Esophagus muscularis mucosa (tissue), 4 donors: ENCODE results near the gene CRISP1. TPM values are rescaled to one million over a fixed set of nuclear protein-coding genes. Genes with fewer than 3 reads are reported as not detected.

ENCODE experiments used
- DNase-seq: peaks from one replicate; pipeline ENCODE4 v3.0.0-alpha.2; 2017; ENCODE audit errors: extremely low spot score
- H3K27ac ChIP-seq, 4 donors: fragments of 200-600 bp; sonication (generic); replicated peaks in 1 of 4; 1 replicate in 3 of 4; 2 replicates in 1 of 4; pipeline ENCODE4 v1.5.1; 2016 to 2019; ENCODE audit warnings: mild to moderate bottlenecking in 1 of 4
- H3K27me3 ChIP-seq, 4 donors: fragments of 200-600 bp; sonication (generic); one replicate each; pipeline versions ENCODE4 v1.5.1 to v1.6.0; 2016 to 2019
- H3K36me3 ChIP-seq, 4 donors: fragments of 200-600 bp; sonication (generic); one replicate each; pipeline ENCODE4 v1.5.1; 2016 to 2019
- H3K4me1 ChIP-seq, 4 donors: fragments of 200-600 bp; sonication (generic); one replicate each; pipeline ENCODE4 v1.5.1; 2016 to 2019
- H3K4me3 ChIP-seq, 4 donors: fragments of 200-600 bp; sonication (generic); 1 replicate in 2 of 4; 2 replicates in 2 of 4; pipeline ENCODE4 v1.5.1; 2016 to 2019; ENCODE audit warnings: mild to moderate bottlenecking in 4 of 4, moderate library complexity in 1 of 4
- H3K9me3 ChIP-seq, 4 donors: fragments of 200-600 bp; sonication (generic); 1 replicate in 3 of 4; 2 replicates in 1 of 4; pipeline ENCODE4 v1.5.1; 2016 to 2019
- CTCF ChIP-seq, 3 experiments: fragments of 200-600 bp in 2 of 3; fragments of 450-650 bp in 1 of 3; sonication (generic) in 2 of 3; IDR thresholded peaks; one replicate each; pipeline ENCODE4 v1.5.1; 2017 to 2019; ENCODE audit warnings: antibody characterized with exemption in 3 of 3, mild to moderate bottlenecking in 2 of 3, moderate library complexity in 1 of 3
- EP300 ChIP-seq: sonication (generic); formaldehyde crosslinking; IDR thresholded peaks from one replicate; pipeline ENCODE4 v1.6.1; 2017; ENCODE audit warnings: antibody characterized with exemption
- POLR2A ChIP-seq: fragments of 450-650 bp; IDR thresholded peaks from one replicate; pipeline ENCODE4 v1.6.1; 2017; ENCODE audit warnings: antibody characterized with exemption, moderate library complexity, mild to moderate bottlenecking, low read depth
- POLR2AphosphoS5 ChIP-seq, 2 donors: sonication (generic); formaldehyde crosslinking; IDR thresholded peaks; one replicate each; pipeline ENCODE4 v1.6.1; 2017; ENCODE audit warnings: antibody characterized with exemption in 2 of 2
- WGBS: methylation state at CpG from one replicate; pipeline ENCODE4 v1.1.5; 2018; 5-methylcytosine and 5-hydroxymethylcytosine counted together
- intact Hi-C: fragments of 100-400 bp; cut with DNase I; formaldehyde crosslinking; loops from one replicate; pipeline ENCODE4 v1.15.1; 2023
- total RNA-seq, 4 donors: library from RNA; depleted of rRNA; stranded (reverse); fragments of >200 nt; gene quantifications; one replicate each; pipeline versions ENCODE4 v1.1.0 to v1.2.1, GENCODE V29; 2016

CRISP1 gene
- total RNA-seq, 4 donors from 2014 or later = not detected

- WGBS = 69% methylated on average over 2 of the region's 2 CpGs
- no peaks in the 10 kb centered on the region for H3K9me3 ChIP-seq
- H3K4me3 ChIP-seq = no peak overlapping the region
- no peaks in the 10 kb centered on the region for H3K4me1 ChIP-seq
- TF ChIP-seq POLR2AphosphoS5 (IDR thresholded peaks at IDR 0.05) (no peak), CTCF (IDR thresholded peaks at IDR 0.05) (no peak), EP300 (no peak), POLR2A (no peak)
- H3K27ac ChIP-seq = no peak overlapping the region
- intact Hi-C loops = no loop called here
- no peaks in the 10 kb centered on the region for H3K36me3 ChIP-seq
- H3K27me3 ChIP-seq = no peaks in the 10 kb centered on the region
- DNase-seq = no peak
Observed at GRCh38 chr6:49790341-49790740, 76.0 kb downstream of the CRISP1 start.

GRCh38 chr6:49787176-49787575 is 79.2 kb downstream of the CRISP1 start, which contains the start of gene PGK2:
TSS of gene PGK2 (minus strand) at chr6:49787285. CDS start at chr6:49787187, 98 bp downstream.
- Histone ChIP-seq H3K27me3 (no peaks in the 10 kb centered on the region), H3K4me3 (no peak within 1 kb of the TSS), H3K9me3 (no peaks in the 10 kb centered on the region), H3K36me3 (no peaks in the 10 kb centered on the region), H3K4me1 (no peaks in the 10 kb centered on the region), H3K27ac (no peak within 1 kb of the TSS)
- WGBS = 78% methylated on average over 8 of the region's 8 CpGs
- DNase-seq = no peak
- TF ChIP-seq POLR2AphosphoS5 (IDR thresholded peaks at IDR 0.05) = no peak
- TF ChIP-seq EP300 = no peak
- TF ChIP-seq POLR2A = no peak
- no peak for TF ChIP-seq CTCF (IDR thresholded peaks at IDR 0.05)
- intact Hi-C loops = no loop called here

GRCh38 chr6:49784272-49784671 is 82.1 kb downstream of the CRISP1 start:
- no peaks in the 10 kb centered on the region for H3K9me3 ChIP-seq
- H3K27ac ChIP-seq = no peak overlapping the region

More at GRCh38 chr6:49784272-49784671, 82.1 kb downstream of the CRISP1 start:
- intact Hi-C loops = no loop called here
- Histone ChIP-seq H3K36me3 (no peaks in the 10 kb centered on the region), H3K4me1 (no peaks in the 10 kb centered on the region), H3K27me3 (no peaks in the 10 kb centered on the region), H3K4me3 (no peak overlapping the region)
- TF ChIP-seq CTCF (IDR thresholded peaks at IDR 0.05) (no peak), EP300 (no peak), POLR2A (no peak), POLR2AphosphoS5 (IDR thresholded peaks at IDR 0.05) (no peak)
- DNase-seq = no peak

Other genes starting within 250 kb of the CRISP1 start
- 1 to 10 TPM in 1 of 4 donors, under 1 TPM in 2, not detected in 1; 0.42 to 1.4 (median 0.99) TPM for gene RHAG, start 229.7 kb downstream of the CRISP1 start, total RNA-seq
- not detected for gene CRISP2, start 153.0 kb downstream of the CRISP1 start, total RNA-seq
- 1 to 10 TPM in 1 of 4 donors, under 1 TPM in 1, not detected in 2; 0.33 to 1.2 TPM for gene CRISP3, start 122.1 kb downstream of the CRISP1 start, total RNA-seq
- gene PGK2, start 79.2 kb downstream of the CRISP1 start, total RNA-seq = not detected
- not detected for gene DEFB114, start 97.6 kb upstream of the CRISP1 start, total RNA-seq
- gene DEFB113, start 103.1 kb upstream of the CRISP1 start, total RNA-seq = not detected
- gene DEFB110, start 155.5 kb upstream of the CRISP1 start, total RNA-seq = not detected
- gene DEFB112, start 183.4 kb upstream of the CRISP1 start, total RNA-seq = not detected